Hepatocyte (in vitro differentiated cells): ENCODE results near the gene OR14K1.
"Not testable (repeated sequence)": the region's sequence is repeated elsewhere in the genome, so short reads cannot be mapped to it uniquely, and the experiment has no call there.

Experiments
- EZH2 ChIP-seq: fragments of 200-600 bp; sonication (generic); IDR thresholded peaks from 2 replicates; pipeline ENCODE4 v1.6.1; 2016; ENCODE audit warnings: antibody characterized with exemption, mild to moderate bottlenecking, borderline replicate concordance
- EZH2phosphoT487 ChIP-seq: fragments of 200-600 bp; sonication (generic); IDR thresholded peaks from one replicate; pipeline ENCODE4 v1.6.1; 2018; ENCODE audit warnings: antibody characterized with exemption, mild to moderate bottlenecking, low read depth, moderate library complexity; ENCODE audit not compliant: unreplicated experiment, severe bottlenecking
- TF ChIP-seq, protein P1 (sequence below): fragments of 200-600 bp; sonication (generic); IDR thresholded peaks from 2 replicates; pipeline ENCODE4 v1.5.1; 2016; ENCODE audit warnings: antibody characterized with exemption, mild to moderate bottlenecking; ENCODE audit not compliant: poor library complexity

DNA sequence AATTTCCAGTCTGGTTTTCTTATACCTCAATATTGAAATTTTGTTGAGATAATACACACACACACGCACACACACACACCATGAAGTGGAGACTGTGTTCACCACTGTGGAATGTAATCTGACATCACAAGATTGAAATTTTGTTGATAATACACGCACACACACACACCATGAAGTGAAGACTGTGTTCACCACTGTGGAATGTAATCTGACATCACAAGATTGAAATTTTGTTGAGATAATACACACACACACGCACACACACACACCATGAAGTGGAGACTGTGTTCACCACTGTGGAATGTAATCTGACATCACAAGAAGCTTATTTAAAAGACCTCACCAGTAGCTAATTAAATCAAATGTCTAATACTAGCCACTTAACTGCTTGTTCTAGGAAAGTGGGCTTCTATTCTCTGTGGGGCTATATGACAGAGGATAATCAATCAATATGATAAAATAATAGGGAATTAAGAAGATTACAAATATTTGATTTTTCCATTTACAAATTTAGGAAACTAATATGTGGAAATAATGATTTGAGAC, 3.9 kb downstream of the OR14K1 start:
- TF ChIP-seq, protein P1, sequence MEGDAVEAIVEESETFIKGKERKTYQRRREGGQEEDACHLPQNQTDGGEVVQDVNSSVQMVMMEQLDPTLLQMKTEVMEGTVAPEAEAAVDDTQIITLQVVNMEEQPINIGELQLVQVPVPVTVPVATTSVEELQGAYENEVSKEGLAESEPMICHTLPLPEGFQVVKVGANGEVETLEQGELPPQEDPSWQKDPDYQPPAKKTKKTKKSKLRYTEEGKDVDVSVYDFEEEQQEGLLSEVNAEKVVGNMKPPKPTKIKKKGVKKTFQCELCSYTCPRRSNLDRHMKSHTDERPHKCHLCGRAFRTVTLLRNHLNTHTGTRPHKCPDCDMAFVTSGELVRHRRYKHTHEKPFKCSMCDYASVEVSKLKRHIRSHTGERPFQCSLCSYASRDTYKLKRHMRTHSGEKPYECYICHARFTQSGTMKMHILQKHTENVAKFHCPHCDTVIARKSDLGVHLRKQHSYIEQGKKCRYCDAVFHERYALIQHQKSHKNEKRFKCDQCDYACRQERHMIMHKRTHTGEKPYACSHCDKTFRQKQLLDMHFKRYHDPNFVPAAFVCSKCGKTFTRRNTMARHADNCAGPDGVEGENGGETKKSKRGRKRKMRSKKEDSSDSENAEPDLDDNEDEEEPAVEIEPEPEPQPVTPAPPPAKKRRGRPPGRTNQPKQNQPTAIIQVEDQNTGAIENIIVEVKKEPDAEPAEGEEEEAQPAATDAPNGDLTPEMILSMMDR, result not testable (repeated sequence)
- not testable (repeated sequence) for TF ChIP-seq EZH2, EZH2phosphoT487
